Duodenal mucosa (tissue), 2 donors: ENCODE data around the gene C1RL.

ENCODE experiments used
- H3K27ac ChIP-seq: one replicate; pipeline ENCODE4 v1.7.0; 2013; ENCODE audit warnings: low read depth, low read length
- H3K27me3 ChIP-seq, 2 donors: one replicate each; pipeline ENCODE4 v1.7.0; 2013; ENCODE audit warnings: low read length in 2 of 2, control low read depth in 1 of 2; ENCODE audit not compliant: insufficient read depth in 2 of 2, control insufficient read depth in 1 of 2
- H3K36me3 ChIP-seq, 2 donors: one replicate each; pipeline ENCODE4 v1.7.0; 2013; ENCODE audit warnings: low read length in 2 of 2, control low read depth in 1 of 2; ENCODE audit not compliant: insufficient read depth in 2 of 2, control insufficient read depth in 1 of 2
- H3K4me1 ChIP-seq, 2 donors: one replicate each; pipeline ENCODE4 v1.7.0; 2013; ENCODE audit warnings: low read length in 2 of 2, control low read depth in 1 of 2; ENCODE audit not compliant: insufficient read depth in 2 of 2, control insufficient read depth in 1 of 2
- H3K4me3 ChIP-seq, 2 donors: one replicate each; pipeline ENCODE4 v1.7.0; 2013; ENCODE audit warnings: low read length in 2 of 2, low read depth in 1 of 2
- H3K9ac ChIP-seq, 2 donors: one replicate each; pipeline ENCODE4 v1.7.0; 2013; ENCODE audit warnings: low read length in 2 of 2, low read depth in 1 of 2
- H3K9me3 ChIP-seq, 2 donors: one replicate each; pipeline ENCODE4 v1.7.0; 2013; ENCODE audit warnings: low read length in 2 of 2, control low read depth in 1 of 2; ENCODE audit not compliant: control insufficient read depth in 1 of 2

Gene C1RL

GRCh38 chr12:7108796-7109571 is at the start of gene C1RL:
C1RL (minus strand) TSS chr12:7109214; CDS start chr12:7109180, 34 bp downstream.
- Histone ChIP-seq H3K27ac (peak within 1 kb of the TSS; percentile 81), H3K36me3 (peaks cover 0 to 2% of the 10 kb centered on the region in 2 donors), H3K4me3 (peak within 1 kb of the TSS; percentile 85 to 97), H3K9ac (peak within 1 kb of the TSS; percentile 82 to 96), H3K9me3 (peaks cover 0 to 2% of the 10 kb centered on the region in 2 donors), H3K27me3 (no peaks in the 10 kb centered on the region), H3K4me1 (peaks cover 6 to 14% of the 10 kb centered on the region in 2 donors)

DNA sequence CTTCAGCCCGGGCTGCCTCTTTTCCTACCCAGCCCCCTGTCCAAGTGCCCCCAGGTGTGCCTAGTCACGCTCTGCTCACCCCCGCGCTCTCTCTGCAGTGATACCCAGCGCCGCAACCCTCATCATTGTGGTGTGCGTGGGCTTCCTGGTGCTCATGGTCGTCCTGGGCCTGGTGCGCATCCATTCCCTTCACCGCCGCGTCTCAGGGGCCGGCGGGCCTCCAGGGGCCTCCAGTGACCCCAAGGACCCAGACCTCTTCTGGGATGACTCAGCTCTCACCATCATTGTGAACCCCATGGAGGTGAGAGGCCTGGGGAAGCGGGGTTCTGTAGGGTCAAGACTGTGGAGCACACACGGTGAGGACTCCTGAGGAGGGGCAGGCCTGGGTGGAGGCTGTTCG is 48.4 kb upstream of the C1RL start:
- H3K27ac ChIP-seq = no peak overlapping the region
- H3K9me3 ChIP-seq = no peaks in the 10 kb centered on the region
- H3K9ac ChIP-seq = no peak overlapping the region
- peaks cover 0 to 2% of the 10 kb centered on the region in 2 donors for H3K27me3 ChIP-seq
- H3K4me3 ChIP-seq = no peak overlapping the region
- peaks cover 0 to 13% of the 10 kb centered on the region in 2 donors for H3K36me3 ChIP-seq
- H3K4me1 ChIP-seq = no peaks in the 10 kb centered on the region

GRCh38 chr12:7156259-7157197 is 47.5 kb upstream of the C1RL start:
- H3K27ac ChIP-seq = no peak overlapping the region
- H3K36me3 ChIP-seq = peaks cover 0 to 14% of the 10 kb centered on the region in 2 donors
- H3K4me3 ChIP-seq = no peak overlapping the region

GRCh38 chr12:7155471-7156034 is 46.5 kb upstream of the C1RL start:
- peaks cover 5 to 24% of the 10 kb centered on the region in 2 donors for H3K36me3 ChIP-seq

More at GRCh38 chr12:7156259-7157197, 47.5 kb upstream of the C1RL start:
- H3K9me3 ChIP-seq = no peaks in the 10 kb centered on the region
- no peaks in the 10 kb centered on the region for H3K4me1 ChIP-seq
- no peak overlapping the region for H3K9ac ChIP-seq
- H3K27me3 ChIP-seq = no peaks in the 10 kb centered on the region

DNA sequence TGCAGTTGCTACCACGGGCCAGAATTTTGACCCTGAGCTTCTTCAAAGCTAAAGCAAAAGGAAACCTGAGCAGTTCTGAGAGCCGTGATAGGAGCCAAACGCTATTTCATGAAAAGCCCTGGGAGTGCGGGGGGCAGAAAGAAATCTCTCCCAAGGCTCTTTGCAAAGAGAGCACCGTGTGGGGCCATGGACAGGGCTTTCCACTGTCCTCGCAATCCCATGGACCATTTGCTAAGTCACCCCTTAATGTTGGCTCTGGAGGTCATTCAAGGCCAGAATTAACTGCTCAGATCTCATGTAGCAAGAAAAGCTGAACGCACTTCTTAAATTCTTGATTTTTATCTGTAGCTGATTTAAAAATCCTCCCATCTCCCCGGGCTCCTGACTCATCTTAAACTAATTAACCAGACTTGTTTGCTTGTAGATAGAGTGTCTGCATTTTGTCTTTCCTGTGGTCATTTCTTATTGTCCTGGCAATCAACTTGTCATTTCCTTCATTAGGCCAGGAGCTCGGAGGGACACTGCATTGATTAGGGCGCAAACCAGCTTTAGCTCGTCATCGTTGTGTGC is 46.0 kb upstream of the C1RL start:
- Histone ChIP-seq H3K27ac (no peak overlapping the region), H3K36me3 (peaks cover 10 to 30% of the 10 kb centered on the region in 2 donors)

More at GRCh38 chr12:7155471-7156034, 46.5 kb upstream of the C1RL start:
- no peaks in the 10 kb centered on the region for H3K27me3 ChIP-seq
- no peak overlapping the region for H3K27ac ChIP-seq
- no peaks in the 10 kb centered on the region for H3K9me3 ChIP-seq
- no peak overlapping the region for H3K9ac ChIP-seq
- no peaks in the 10 kb centered on the region for H3K4me1 ChIP-seq
- H3K4me3 ChIP-seq = no peak overlapping the region

DNA sequence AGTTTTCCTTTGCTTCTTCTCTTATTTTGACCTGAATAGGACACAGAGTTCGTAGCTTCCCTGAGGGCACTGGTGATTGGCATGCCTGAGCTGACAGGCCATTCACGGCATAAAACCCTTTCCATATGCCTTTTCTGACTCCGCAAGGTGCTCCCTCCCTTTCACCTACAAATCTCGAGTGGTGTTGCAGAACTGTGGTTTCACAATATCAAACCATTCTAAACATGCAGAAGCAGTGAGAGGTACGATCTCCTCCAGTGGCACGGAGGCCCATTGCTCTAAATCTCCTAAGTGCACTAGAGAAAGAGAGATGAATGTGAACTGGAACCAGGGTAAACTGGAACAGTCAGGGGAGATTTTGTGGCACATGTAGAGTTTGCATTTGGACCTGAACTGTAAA is 45.0 kb upstream of the C1RL start:
- Histone ChIP-seq H3K9me3 (no peaks in the 10 kb centered on the region), H3K27ac (no peak overlapping the region), H3K9ac (no peak overlapping the region), H3K4me1 (no peaks in the 10 kb centered on the region), H3K4me3 (no peak overlapping the region), H3K27me3 (no peaks in the 10 kb centered on the region), H3K36me3 (peaks cover 18 to 38% of the 10 kb centered on the region in 2 donors)

More for the DNA sequence above, 46.0 kb upstream of the C1RL start:
- no peaks in the 10 kb centered on the region for H3K9me3 ChIP-seq
- H3K4me3 ChIP-seq = no peak overlapping the region
- H3K9ac ChIP-seq = no peak overlapping the region
- no peaks in the 10 kb centered on the region for H3K4me1 ChIP-seq
- no peaks in the 10 kb centered on the region for H3K27me3 ChIP-seq

DNA sequence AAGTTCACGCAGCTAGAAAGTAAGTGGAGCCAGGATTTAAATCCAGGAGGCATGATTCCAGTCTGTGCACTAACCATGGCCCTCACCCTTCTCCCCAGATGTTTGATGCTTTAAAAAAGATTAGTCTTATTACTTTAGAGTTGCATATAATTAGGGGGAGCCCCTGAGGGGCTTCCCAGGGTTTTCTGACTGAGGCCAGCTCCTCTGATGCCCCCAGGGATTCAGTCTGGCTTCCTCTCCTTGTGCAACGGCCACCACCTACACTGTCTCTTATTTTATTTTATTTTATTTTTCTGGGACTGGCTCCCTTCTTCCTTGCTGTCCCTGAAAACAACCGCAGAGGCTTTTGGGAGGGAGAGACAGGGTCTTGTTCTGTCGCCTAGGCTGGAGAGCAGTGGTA is 43.8 kb upstream of the C1RL start:
- H3K4me1 ChIP-seq = no peaks in the 10 kb centered on the region
- H3K9ac ChIP-seq = no peak overlapping the region
- H3K4me3 ChIP-seq = no peak overlapping the region
- H3K36me3 ChIP-seq = peaks cover 20 to 44% of the 10 kb centered on the region in 2 donors
- H3K27ac ChIP-seq = no peak overlapping the region
- no peaks in the 10 kb centered on the region for H3K27me3 ChIP-seq
- no peaks in the 10 kb centered on the region for H3K9me3 ChIP-seq

DNA sequence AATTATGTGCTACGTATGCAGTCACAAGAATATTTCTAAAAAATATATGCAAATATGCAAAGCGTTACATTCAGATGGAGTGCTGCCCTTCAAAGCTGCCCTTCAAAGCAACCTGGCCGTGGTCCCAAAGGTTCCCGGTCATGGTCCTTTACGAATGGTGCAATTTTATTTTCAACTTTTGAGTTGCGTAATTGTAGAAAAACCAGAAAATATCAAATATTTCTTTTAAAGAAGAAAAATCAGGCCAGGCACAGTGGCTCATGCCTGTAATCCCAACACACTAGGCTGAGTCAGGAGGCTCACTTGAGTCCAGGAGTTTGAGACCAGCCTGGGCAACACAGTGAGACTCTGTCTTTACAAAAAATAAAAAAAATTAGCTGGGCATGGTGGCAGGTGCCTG is 42.5 kb upstream of the C1RL start:
- Histone ChIP-seq H3K4me1 (peaks cover 0 to 3% of the 10 kb centered on the region in 2 donors), H3K9ac (no peak overlapping the region), H3K4me3 (no peak overlapping the region), H3K27ac (no peak overlapping the region), H3K9me3 (no peaks in the 10 kb centered on the region), H3K36me3 (peaks cover 20 to 44% of the 10 kb centered on the region in 2 donors), H3K27me3 (no peaks in the 10 kb centered on the region)

DNA sequence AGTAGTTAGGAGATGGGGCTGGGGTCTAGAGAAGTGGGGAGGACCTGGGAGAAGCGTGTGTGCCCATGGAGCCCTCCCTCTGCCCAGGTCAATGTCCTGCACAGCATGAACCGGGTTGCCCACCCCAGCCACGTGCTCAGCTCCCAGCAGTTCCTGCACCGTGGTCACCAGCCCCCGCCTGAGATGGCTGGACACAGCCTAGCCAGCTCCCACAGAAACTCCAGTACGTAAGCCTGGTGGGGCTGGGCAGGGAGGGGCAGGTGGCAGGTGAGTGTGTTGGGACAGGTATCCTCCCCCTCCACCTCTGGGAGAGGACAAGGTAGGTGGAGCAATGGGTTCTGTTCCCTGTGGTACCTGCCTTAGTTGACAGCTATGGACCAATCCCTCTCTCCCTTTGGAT is 41.8 kb upstream of the C1RL start:
- Histone ChIP-seq H3K4me1 (peaks cover 0 to 4% of the 10 kb centered on the region in 2 donors), H3K4me3 (no peak overlapping the region), H3K36me3 (peaks cover 20 to 44% of the 10 kb centered on the region in 2 donors), H3K27me3 (no peaks in the 10 kb centered on the region), H3K9me3 (no peaks in the 10 kb centered on the region), H3K27ac (no peak overlapping the region), H3K9ac (no peak overlapping the region)
